HL-60 (cell line): ENCODE results near the gene ABHD15.

Experiments
- DNase-seq, 2 experiments: peaks; one replicate each; pipeline ENCODE4 v3.0.0-alpha.2; 2010 to 2020; ENCODE audit warnings: low read depth in 1 of 2, low spot score in 1 of 2
- H3K27ac ChIP-seq: fragments of 250-450 bp; sonication (Bioruptor Pico); replicated peaks from 2 replicates; pipeline ENCODE4 v1.5.1; 2020; ENCODE audit warnings: mild to moderate bottlenecking, moderate library complexity
- H3K27me3 ChIP-seq: fragments of 250-450 bp; sonication (Bioruptor Pico); 2 replicates; pipeline ENCODE4 v1.5.1; 2021; ENCODE audit warnings: mild to moderate bottlenecking, moderate library complexity; ENCODE audit not compliant: insufficient read depth, poor library complexity, severe bottlenecking
- H3K4me3 ChIP-seq: replicated peaks from 2 replicates; pipeline ENCODE4 v1.5.1; 2011; ENCODE audit warnings: mild to moderate bottlenecking, control low read depth, low read length; ENCODE audit not compliant: insufficient read depth
- CTCF ChIP-seq: IDR thresholded peaks from one replicate; pipeline ENCODE4 v1.5.1; 2011; ENCODE audit warnings: low read length, control low read depth, inconsistent platforms; ENCODE audit not compliant: insufficient read depth
- GABPA ChIP-seq: IDR thresholded peaks from 2 replicates; pipeline ENCODE4 v1.6.1; 2012; ENCODE audit warnings: low read depth
- POLR2AphosphoS5 ChIP-seq: IDR thresholded peaks from 2 replicates; pipeline ENCODE4 v1.6.1; 2012; ENCODE audit warnings: low read depth
- REST ChIP-seq: IDR thresholded peaks from 2 replicates; pipeline ENCODE4 v1.6.1; 2012; ENCODE audit warnings: low read depth; ENCODE audit not compliant: insufficient replicate concordance
- SPI1 ChIP-seq: IDR thresholded peaks from 2 replicates; pipeline ENCODE4 v1.6.1; 2012; ENCODE audit warnings: low read depth, mild to moderate bottlenecking, borderline replicate concordance

Gene ABHD15

GRCh38 chr17:29544066-29544465 lies 22.8 kb downstream of the ABHD15 start:
- Histone ChIP-seq H3K27ac (no peak overlapping the region), H3K27me3 (no peaks in the 10 kb centered on the region), H3K4me3 (no peak overlapping the region)
- TF ChIP-seq POLR2AphosphoS5 (no peak), GABPA (no peak), CTCF (no peak), SPI1 (no peak), REST (no peak)
- no peak for DNase-seq

GRCh38 chr17:29533976-29534375 lies 32.9 kb downstream of the ABHD15 start:
- Histone ChIP-seq H3K27ac (no peak overlapping the region), H3K27me3 (no peaks in the 10 kb centered on the region), H3K4me3 (no peak overlapping the region)
- no peak for DNase-seq
- no peak for TF ChIP-seq SPI1
- no peak for TF ChIP-seq REST
- no peak for TF ChIP-seq POLR2AphosphoS5
- TF ChIP-seq CTCF: no peak
- TF ChIP-seq GABPA: no peak

- DNase-seq: no peak
- Histone ChIP-seq H3K27me3 (no peaks in the 10 kb centered on the region), H3K27ac (no peak overlapping the region), H3K4me3 (no peak overlapping the region)
- no peak for TF ChIP-seq REST
- TF ChIP-seq GABPA: no peak
- no peak for TF ChIP-seq POLR2AphosphoS5
- TF ChIP-seq SPI1: no peak
- no peak for TF ChIP-seq CTCF
Measured at GRCh38 chr17:29526322-29526721, 40.5 kb downstream of the ABHD15 start.
